Heart right ventricle (tissue), 16 donors: Measurements from ENCODE around the gene HSD11B1L. TPM values are rescaled to one million over a fixed set of nuclear protein-coding genes. Genes with fewer than 3 reads are reported as not detected.
"Not testable (repeated sequence)": the region's sequence is repeated elsewhere in the genome, so short reads cannot be mapped to it uniquely, and the experiment has no call there.

Experiments
- ATAC-seq, 8 donors: fragments of 200-7000 bp; cut with Tn5 transposase; one replicate each; pipeline ENCODE4 v1.9.1; 2020; ENCODE audit warnings: mild to moderate bottlenecking in 8 of 8, moderate library complexity in 8 of 8, moderate number of reproducible peaks in 1 of 8
- DNase-seq, 2 donors: peaks; one replicate each; pipeline ENCODE4 v3.0.0-alpha.2; 2020
- H3K27ac ChIP-seq, 10 donors: fragments of 200-600 bp; sonication (generic) in 2 of 10; one replicate each; pipeline versions ENCODE4 v1.5.0 to v1.8.0; 2020 to 2022; ENCODE audit warnings: mild to moderate bottlenecking in 3 of 10
- H3K27me3 ChIP-seq, 7 donors: fragments of 200-600 bp; one replicate each; pipeline ENCODE4 v1.8.0; 2021 to 2022; ENCODE audit warnings: mild to moderate bottlenecking in 2 of 7
- H3K36me3 ChIP-seq, 9 donors: fragments of 200-600 bp; sonication (generic) in 1 of 9; one replicate each; pipeline versions ENCODE4 v1.5.0 to v1.8.0; 2020 to 2022; ENCODE audit warnings: mild to moderate bottlenecking in 2 of 9
- H3K4me1 ChIP-seq, 9 donors: fragments of 200-600 bp; sonication (generic) in 1 of 9; one replicate each; pipeline versions ENCODE4 v1.5.0 to v1.8.0; 2020 to 2022; ENCODE audit warnings: mild to moderate bottlenecking in 4 of 9
- H3K4me3 ChIP-seq, 10 donors: fragments of 200-600 bp; sonication (generic) in 2 of 10; one replicate each; pipeline versions ENCODE4 v1.5.0 to v1.8.0; 2020 to 2022; ENCODE audit warnings: mild to moderate bottlenecking in 7 of 10, moderate library complexity in 2 of 10
- H3K9me3 ChIP-seq, 11 donors: fragments of 200-600 bp in 10 of 11; sonication (generic) in 2 of 11; one replicate each; pipeline versions ENCODE4 v1.5.0 to v1.8.0; 2013 to 2022; ENCODE audit warnings: mild to moderate bottlenecking in 2 of 11, control low read depth in 1 of 11, moderate library complexity in 1 of 11
- WGBS, 2 donors: extraction: QIAGEN DNeasy Blood & Tissue Kit; methylation state at CpG; one replicate each; pipeline ENCODE4 v1.1.7; 2013; ENCODE audit warnings: inconsistent platforms in 1 of 2; 5-methylcytosine and 5-hydroxymethylcytosine counted together
- intact Hi-C, 10 donors: fragments of 100-400 bp; cut with DNase I; formaldehyde crosslinking; loops; one replicate each; pipeline versions ENCODE4 v1.11.1 to v1.14.2; 2022
- polyA plus RNA-seq, 2 donors: library from polyadenylated mRNA; stranded (reverse); fragments of 200-250 nt; gene quantifications; one replicate each; pipeline ENCODE4 v1.2.3, GENCODE V29; 2013
- total RNA-seq, 10 donors: library from RNA; stranded (reverse); fragmentation: NEBNext Ultra II Directional in 3 of 10; extraction: Animal tissue kit (Norgen Biotek cat#: 25700) in 3 of 10; gene quantifications; one replicate each; pipeline versions ENCODE4 v1.2.1 to v1.2.4, GENCODE V29; 2021 to 2023
- TF ChIP-seq, protein P1 (sequence below), 9 donors: fragments of 200-600 bp; sonication (generic) in 2 of 9; IDR thresholded peaks; one replicate each; pipeline versions ENCODE4 v1.5.0 to v1.8.0; 2021 to 2022; ENCODE audit warnings: antibody characterized with exemption in 9 of 9, mild to moderate bottlenecking in 5 of 9, moderate library complexity in 1 of 9
- donor health status: Arrhythmogenic right ventricular cardiomyopathy.
- donor health status: ischemic (EF 13 %, LVEDD 7.1; RV severe dilation, severe dysfunction).
- donor health status: healthy with polysubstance abuse.
- donor health status: DM: no; HTN: yes; CAD: no.
- donor health status: DM: no; HTN: no; CAD: no.
- donor health status: ischemic (EF 25% LVEDD 6.9; RV normal size, moderate dysfunction).
- donor health status: ischemic (EF 25% LVEDD 5.7; RV mildly dilated, moderate dysfunction).
- donor health status: healthy.
- donor health status: DM: yes; HTN: yes; CAD: no.
- donor health status: Ischemic cardiomyopathy.
- donor health status: ischemic (EF 35%, LVEDD 5.7; RV mildly dilated, moderate dysfunction).
- donor health status: nonischemic (EF 11% LVEDD 7.7; RV severe dilation, severe dysfunction).
- donor health status: DM: yes; HTN: yes; CAD: no.
- donor health status: PGD.
- donor health status: ischemic (EF 29% LVEDD 5.4; RV normal size, mild dysfunction).
- donor health status: nonischemic (EF 23%, LVEDD 6.1; RV moderate dilation, normal function).

HSD11B1L gene
- total and polyA plus RNA-seq, 12 donors: 3.3 to 13.2 (median 4.3) TPM

DNA sequence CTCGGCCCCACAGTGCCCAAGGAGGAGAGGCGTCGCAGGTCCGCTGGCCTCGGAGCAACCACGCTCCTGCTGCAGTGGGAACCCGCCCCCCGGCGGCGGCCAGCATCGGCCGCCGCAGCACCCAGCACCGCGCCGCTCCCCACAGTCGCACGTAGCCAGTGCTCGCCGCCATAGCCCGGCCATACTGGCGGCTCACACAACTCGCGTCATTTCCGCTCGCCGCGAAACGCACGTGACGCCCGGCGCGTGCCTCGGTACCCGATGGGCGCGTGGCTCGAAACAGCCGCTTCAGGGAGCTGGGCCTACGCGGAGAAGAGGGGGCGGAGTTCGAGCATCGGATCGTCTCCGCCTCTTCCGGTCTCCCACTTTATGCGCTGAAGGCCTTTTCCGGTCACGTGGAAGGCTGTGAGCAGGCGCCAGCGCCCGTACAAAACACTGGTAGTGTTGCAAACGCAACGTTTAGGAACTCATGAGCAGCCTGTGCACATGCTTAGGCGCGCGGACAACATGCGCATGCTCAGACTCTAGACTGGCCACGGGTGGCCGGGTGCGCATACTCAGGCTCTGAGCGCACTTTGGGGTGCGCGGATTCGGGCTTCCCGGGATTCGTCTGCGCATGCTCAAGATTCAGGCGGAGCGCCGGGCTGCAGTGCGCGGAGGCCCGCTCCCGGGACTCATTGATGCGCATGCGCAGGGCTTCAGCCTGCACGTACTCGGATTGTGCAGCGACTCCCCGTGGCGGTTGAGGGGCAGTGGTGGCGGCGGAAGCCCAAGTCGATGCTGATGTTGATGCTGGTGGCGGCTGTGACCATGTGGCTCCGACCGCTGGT lies 39.3 kb downstream of the HSD11B1L start, which contains the start of the genes CATSPERD and LONP1:
TSS of gene CATSPERD (plus strand) at position 677 of the 830 bp plus-strand sequence. CDS start at position 778, 101 bp downstream.
TSS of gene LONP1 (minus strand) at position 186 of the 830 bp plus-strand sequence. CDS start at position 172, 14 bp downstream.
- H3K9me3 ChIP-seq: no peaks in the 10 kb centered on the region
- peak; percentile 97 to 98 for DNase-seq
- no peaks in the 10 kb centered on the region for H3K27me3 ChIP-seq
- intact Hi-C loops: loop anchor here in 4 of 10 donors (2.0 kb wide), 3 partner anchors 29 to 71 kb away; partner anchors contain the start of genes RPL36 (in 2 of the 4), DUS3L (in 1 of the 4), HSD11B1L (in 1 of the 4) and MICOS13 (in 1 of the 4)
- peaks cover 0 to 8% (median 0%) of the 10 kb centered on the region in 9 donors for H3K36me3 ChIP-seq
- TF ChIP-seq, protein P1, sequence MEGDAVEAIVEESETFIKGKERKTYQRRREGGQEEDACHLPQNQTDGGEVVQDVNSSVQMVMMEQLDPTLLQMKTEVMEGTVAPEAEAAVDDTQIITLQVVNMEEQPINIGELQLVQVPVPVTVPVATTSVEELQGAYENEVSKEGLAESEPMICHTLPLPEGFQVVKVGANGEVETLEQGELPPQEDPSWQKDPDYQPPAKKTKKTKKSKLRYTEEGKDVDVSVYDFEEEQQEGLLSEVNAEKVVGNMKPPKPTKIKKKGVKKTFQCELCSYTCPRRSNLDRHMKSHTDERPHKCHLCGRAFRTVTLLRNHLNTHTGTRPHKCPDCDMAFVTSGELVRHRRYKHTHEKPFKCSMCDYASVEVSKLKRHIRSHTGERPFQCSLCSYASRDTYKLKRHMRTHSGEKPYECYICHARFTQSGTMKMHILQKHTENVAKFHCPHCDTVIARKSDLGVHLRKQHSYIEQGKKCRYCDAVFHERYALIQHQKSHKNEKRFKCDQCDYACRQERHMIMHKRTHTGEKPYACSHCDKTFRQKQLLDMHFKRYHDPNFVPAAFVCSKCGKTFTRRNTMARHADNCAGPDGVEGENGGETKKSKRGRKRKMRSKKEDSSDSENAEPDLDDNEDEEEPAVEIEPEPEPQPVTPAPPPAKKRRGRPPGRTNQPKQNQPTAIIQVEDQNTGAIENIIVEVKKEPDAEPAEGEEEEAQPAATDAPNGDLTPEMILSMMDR (IDR thresholded peaks at IDR 0.05): peak; percentile 85 to 99 (median 94)
- H3K4me3 ChIP-seq: peak within 1 kb of the TSS; percentile 86 to 100 (median 96)
- 0% methylated on average over 89 to 90 of the region's 90 CpGs for WGBS, 2 donors
- peak; percentile 96 to 99 (median 98) for ATAC-seq
- peaks cover 0 to 46% (median 29%) of the 10 kb centered on the region in 9 donors for H3K4me1 ChIP-seq
- peak within 1 kb of the TSS; percentile 83 to 99 (median 93) for H3K27ac ChIP-seq

GRCh38 chr19:5727453-5728050 lies 46.7 kb downstream of the HSD11B1L start:
- Histone ChIP-seq H3K4me1 (no peaks in the 10 kb centered on the region), H3K27ac (no peak overlapping the region), H3K36me3 (no peaks in the 10 kb centered on the region), H3K4me3 (no peak overlapping the region), H3K27me3 (peaks cover 0 to 7% (median 0%) of the 10 kb centered on the region in 7 donors), H3K9me3 (peaks cover 0 to 33% (median 9%) of the 10 kb centered on the region in 11 donors)
- 93 to 95% methylated on average over 4 of the region's 4 CpGs for WGBS, 2 donors
- no peak for ATAC-seq
- no peak for DNase-seq
- TF ChIP-seq, protein P1 (IDR thresholded peaks at IDR 0.05): no peak
- intact Hi-C loops: no loop called here

DNA sequence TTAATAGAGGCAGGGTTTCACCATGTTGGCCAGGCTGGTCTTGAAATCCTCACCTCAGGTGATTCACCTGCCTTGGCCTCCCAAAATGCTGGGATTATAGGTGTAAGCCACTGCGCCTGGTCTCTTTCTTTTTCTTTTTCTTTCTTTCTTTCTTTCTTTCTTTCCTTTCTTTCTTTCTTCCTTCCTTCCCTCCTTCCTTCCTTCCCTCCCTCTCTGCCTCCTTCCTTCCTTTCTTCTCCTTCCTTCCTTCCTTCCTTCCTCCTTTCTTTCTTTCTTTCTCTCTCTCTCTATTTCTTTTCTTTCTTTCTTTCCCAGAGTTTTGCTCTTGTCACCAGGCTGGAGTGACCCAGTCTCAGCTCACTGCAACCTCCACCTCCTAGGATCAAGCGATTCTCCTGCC lies 52.3 kb downstream of the HSD11B1L start:
- WGBS, 2 donors: 79 to 92% methylated on average over 2 of the region's 2 CpGs

More for the DNA sequence above, 52.3 kb downstream of the HSD11B1L start:
- H3K36me3 ChIP-seq, H3K4me3 ChIP-seq, H3K27ac ChIP-seq, DNase-seq, H3K4me1 ChIP-seq, H3K27me3 ChIP-seq, ATAC-seq, intact Hi-C loops: not testable (repeated sequence)
- peaks cover 0 to 28% (median 9%) of the 10 kb centered on the region in 11 donors for H3K9me3 ChIP-seq

Other genes with a start within 250 kb of the HSD11B1L start
- gene ZNRF4, start 225.6 kb upstream of the HSD11B1L start, total RNA-seq: not detected
- gene ZNRF4, start 225.6 kb upstream of the HSD11B1L start, polyA plus RNA-seq: not detected
- gene TINCR, start 113.1 kb upstream of the HSD11B1L start, total RNA-seq: under 1 TPM in 7 of 10 donors, not detected in 3; 0.07 to 0.68 (median 0.27) TPM
- gene TINCR, start 113.1 kb upstream of the HSD11B1L start, polyA plus RNA-seq: under 1 TPM in 1 of 2 donors, not detected in 1; 0.14 TPM
- 10 to 100 TPM; 34.4 to 70.4 (median 45.9) TPM for gene SAFB2, start 58.3 kb upstream of the HSD11B1L start, total RNA-seq
- 10 to 100 TPM; 30.8 to 80.3 TPM for gene SAFB2, start 58.3 kb upstream of the HSD11B1L start, polyA plus RNA-seq
- 10 to 100 TPM; 44.0 to 72.5 (median 50.2) TPM for gene SAFB, start 57.9 kb upstream of the HSD11B1L start, total RNA-seq
- gene SAFB, start 57.9 kb upstream of the HSD11B1L start, polyA plus RNA-seq: 10 to 100 TPM; 42.8 to 59.6 TPM
- 100 to 1,000 TPM; 122 to 173 (median 133) TPM for gene MICOS13, start 511 bp upstream of the HSD11B1L start, total RNA-seq
- gene MICOS13, start 511 bp upstream of the HSD11B1L start, polyA plus RNA-seq: 100 to 1,000 TPM; 263 to 658 TPM
- 100 to 1,000 TPM; 270 to 463 (median 322) TPM for gene RPL36, start 9.3 kb downstream of the HSD11B1L start, total RNA-seq
- gene RPL36, start 9.3 kb downstream of the HSD11B1L start, polyA plus RNA-seq: 1,000 to 10,000 TPM in 1 of 2 donors, 100 to 1,000 TPM in 1; 980 to 1,152 TPM
- 100 to 1,000 TPM in 1 of 10 donors, 10 to 100 TPM in 9; 71.4 to 101 (median 88.5) TPM for gene LONP1, start 39.1 kb downstream of the HSD11B1L start, total RNA-seq
- 100 to 1,000 TPM in 1 of 2 donors, 10 to 100 TPM in 1; 95.0 to 121 TPM for gene LONP1, start 39.1 kb downstream of the HSD11B1L start, polyA plus RNA-seq
- gene CATSPERD, start 39.6 kb downstream of the HSD11B1L start, total RNA-seq: not detected
- not detected for gene CATSPERD, start 39.6 kb downstream of the HSD11B1L start, polyA plus RNA-seq
- 1 to 10 TPM in 6 of 10 donors, under 1 TPM in 4; 0.59 to 3.0 (median 1.1) TPM for gene PRR22, start 103.7 kb downstream of the HSD11B1L start, total RNA-seq
- gene PRR22, start 103.7 kb downstream of the HSD11B1L start, polyA plus RNA-seq: 1 to 10 TPM; 1.7 to 3.3 TPM
- gene DUS3L, start 110.1 kb downstream of the HSD11B1L start, total RNA-seq: 10 to 100 TPM; 11.5 to 27.8 (median 14.2) TPM
- 10 to 100 TPM; 22.7 to 37.7 TPM for gene DUS3L, start 110.1 kb downstream of the HSD11B1L start, polyA plus RNA-seq
- 10 to 100 TPM in 8 of 10 donors, 1 to 10 TPM in 2; 4.5 to 40.4 (median 14.8) TPM for gene NRTN, start 124.0 kb downstream of the HSD11B1L start, total RNA-seq
- 10 to 100 TPM; 15.4 to 38.1 TPM for gene NRTN, start 124.0 kb downstream of the HSD11B1L start, polyA plus RNA-seq
- gene FUT6, start 158.7 kb downstream of the HSD11B1L start, total RNA-seq: not detected
- gene FUT6, start 158.7 kb downstream of the HSD11B1L start, polyA plus RNA-seq: not detected
- gene FUT3, start 170.4 kb downstream of the HSD11B1L start, total RNA-seq: not detected
- under 1 TPM in 1 of 2 donors, not detected in 1; 0.01 TPM for gene FUT3, start 170.4 kb downstream of the HSD11B1L start, polyA plus RNA-seq
- under 1 TPM in 1 of 10 donors, not detected in 9; 0.21 TPM for gene FUT5, start 189.5 kb downstream of the HSD11B1L start, total RNA-seq
- gene FUT5, start 189.5 kb downstream of the HSD11B1L start, polyA plus RNA-seq: not detected
- gene NDUFA11, start 222.8 kb downstream of the HSD11B1L start, total RNA-seq: 100 to 1,000 TPM; 451 to 574 (median 513) TPM
- gene NDUFA11, start 222.8 kb downstream of the HSD11B1L start, polyA plus RNA-seq: 1,000 to 10,000 TPM in 1 of 2 donors, 100 to 1,000 TPM in 1; 760 to 1,143 TPM
- 1 to 10 TPM; 1.3 to 3.9 (median 2.5) TPM for gene VMAC, start 223.8 kb downstream of the HSD11B1L start, total RNA-seq
- 1 to 10 TPM; 1.4 to 5.8 TPM for gene VMAC, start 223.8 kb downstream of the HSD11B1L start, polyA plus RNA-seq
- gene CAPS, start 233.2 kb downstream of the HSD11B1L start, total RNA-seq: 1 to 10 TPM; 1.3 to 4.2 (median 2.8) TPM
- 10 to 100 TPM in 1 of 2 donors, 1 to 10 TPM in 1; 3.2 to 14.1 TPM for gene CAPS, start 233.2 kb downstream of the HSD11B1L start, polyA plus RNA-seq